Cerebellar nuclear complex (tissue), 1 donor: Measurements from ENCODE around the gene LCNL1.
A peak's percentile ranks its signal among the peaks of the same experiment; 100 is the strongest.

Experiments
- DNase-seq, 2 experiments: peaks; one replicate each; lab custom pipeline; 2025; lab: John Stamatoyannopoulos, UW

The LCNL1 gene

DNA sequence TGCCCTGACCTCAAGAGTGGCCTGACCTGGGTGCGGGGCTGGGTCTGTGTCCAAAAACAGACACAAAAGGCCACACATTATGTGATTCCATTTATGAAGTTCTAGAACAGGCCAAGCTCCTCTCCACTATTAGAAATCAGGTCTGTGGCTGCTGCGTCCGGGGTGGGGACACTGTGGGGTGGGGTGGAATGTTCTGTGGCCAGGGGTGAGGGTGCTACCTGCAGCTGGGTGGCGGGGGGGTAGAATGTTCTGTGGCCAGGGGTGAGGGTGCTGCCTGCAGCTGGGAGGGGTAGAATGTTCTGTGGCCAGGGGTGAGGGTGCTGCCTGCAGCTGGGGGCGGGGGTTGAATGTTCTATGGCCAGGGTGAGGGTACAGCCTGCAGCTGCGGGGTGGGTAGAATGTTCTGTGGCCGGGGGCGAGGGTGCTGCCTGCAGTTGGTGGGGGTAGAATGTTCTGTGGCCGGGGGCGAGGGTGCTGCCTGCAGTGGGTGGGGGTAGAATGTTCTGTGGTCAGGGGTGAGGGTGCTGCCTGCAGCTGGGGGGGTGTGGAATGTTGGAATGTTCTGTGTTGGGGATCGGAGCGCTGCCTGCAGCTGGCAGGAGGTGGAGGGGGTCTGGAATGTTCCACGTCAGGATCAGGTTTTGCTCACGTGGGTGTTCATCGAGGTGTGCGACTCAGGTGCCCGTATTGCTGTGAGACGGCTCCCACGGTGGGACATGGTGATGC lies 22.4 kb upstream of the LCNL1 start:
- no peak for DNase-seq

DNA sequence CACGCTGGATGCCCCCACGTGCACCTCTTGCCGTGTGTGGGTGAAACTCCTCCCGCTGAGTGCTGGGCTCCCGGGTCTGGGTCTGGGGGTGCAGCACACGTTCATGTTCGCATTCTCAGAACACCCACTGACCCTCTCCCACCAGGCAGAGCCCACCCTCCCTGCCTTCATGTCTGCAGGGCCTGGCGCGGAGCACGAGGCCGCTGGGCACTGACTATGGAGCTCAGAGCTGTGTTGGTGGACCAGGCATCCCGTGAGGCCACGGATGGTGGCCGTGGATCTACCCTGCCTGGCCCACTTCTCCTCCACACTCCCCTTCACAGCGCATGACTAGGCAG lies 21.9 kb upstream of the LCNL1 start:
- DNase-seq = no peak

DNA sequence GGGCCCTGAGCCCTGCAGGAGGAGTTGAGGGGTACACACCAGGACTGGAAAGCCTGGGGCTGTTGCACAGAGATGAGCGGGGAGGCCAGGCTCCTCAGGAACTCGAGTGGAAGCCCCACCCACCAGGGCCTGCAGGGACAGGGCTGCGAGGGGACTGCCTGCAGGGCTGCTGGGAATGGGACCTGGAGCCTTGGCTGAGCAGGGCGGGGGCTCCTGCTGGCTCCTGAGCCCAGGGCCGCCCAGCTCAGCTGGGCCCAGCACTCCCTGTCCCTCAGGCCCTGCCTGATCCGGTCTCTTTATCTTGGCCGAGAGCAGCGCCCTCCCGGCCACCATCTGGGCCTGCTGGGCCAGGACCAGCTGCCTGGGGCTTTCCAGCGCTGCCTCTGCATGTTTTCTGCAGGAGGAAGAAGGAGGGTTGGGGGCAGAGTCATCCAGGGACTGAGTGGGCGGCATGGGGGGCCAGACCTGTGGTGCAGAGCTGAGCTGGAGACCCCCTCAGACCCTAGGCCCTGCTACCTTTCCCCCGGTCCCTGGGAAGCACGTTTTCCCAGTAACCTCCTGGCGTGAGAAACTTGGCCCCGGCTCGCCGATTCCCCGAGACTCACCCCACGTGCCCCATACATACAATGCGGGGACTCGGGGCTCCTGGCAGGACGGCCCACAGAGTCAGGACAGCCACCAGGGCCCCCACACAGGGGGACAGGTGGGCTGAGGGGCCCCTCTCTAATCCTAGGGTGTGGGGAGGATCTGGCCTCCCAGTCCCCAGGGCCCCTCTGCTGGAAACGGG lies 21.3 kb upstream of the LCNL1 start:
- peak; percentile 44 to 54 for DNase-seq

DNA sequence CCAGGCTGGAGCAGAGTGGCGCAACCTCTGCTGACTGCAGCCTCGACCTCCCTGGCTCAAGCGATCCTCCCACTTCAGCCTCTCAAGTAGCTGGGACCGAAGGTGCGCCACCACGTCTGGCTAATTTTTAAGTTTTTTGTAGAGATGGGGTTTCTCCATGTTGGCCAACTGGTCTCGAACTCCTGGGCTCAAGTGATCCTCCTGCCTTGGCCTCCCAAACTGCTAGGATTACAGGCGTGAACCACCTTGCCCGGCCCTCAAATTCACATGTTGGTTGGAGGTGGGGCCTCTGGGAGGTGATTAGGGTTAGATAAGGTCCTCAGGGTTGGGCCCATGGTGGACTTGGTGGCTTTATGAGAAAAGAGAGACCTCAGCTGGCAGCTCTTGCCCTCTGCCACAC lies 20.6 kb upstream of the LCNL1 start:
- no peak for DNase-seq

DNA sequence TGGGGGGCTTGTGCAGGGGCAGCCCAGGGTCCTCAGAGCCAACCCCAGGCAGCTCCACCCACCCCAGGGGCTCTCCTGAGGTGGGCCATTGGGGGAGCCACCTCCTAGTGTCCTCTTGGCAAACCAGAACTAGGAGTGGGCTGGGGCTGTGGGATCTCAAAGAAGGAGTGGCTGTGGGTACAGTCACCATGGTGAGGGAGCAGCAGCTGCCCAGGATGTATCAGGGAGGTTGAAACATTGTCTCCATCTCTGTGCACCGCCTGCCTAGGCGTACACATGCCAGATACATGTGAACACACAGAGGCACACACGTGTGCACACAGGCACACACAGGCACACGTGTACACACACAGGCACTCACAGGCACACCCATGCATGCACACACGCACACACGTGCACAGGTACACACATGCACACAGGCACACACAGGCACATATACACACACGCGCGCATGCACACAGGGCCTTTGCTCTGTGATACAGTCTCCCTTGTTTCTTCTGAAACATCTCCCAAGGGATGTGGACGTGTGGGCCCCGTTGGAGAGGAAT lies 20.0 kb upstream of the LCNL1 start:
- DNase-seq = no peak

DNA sequence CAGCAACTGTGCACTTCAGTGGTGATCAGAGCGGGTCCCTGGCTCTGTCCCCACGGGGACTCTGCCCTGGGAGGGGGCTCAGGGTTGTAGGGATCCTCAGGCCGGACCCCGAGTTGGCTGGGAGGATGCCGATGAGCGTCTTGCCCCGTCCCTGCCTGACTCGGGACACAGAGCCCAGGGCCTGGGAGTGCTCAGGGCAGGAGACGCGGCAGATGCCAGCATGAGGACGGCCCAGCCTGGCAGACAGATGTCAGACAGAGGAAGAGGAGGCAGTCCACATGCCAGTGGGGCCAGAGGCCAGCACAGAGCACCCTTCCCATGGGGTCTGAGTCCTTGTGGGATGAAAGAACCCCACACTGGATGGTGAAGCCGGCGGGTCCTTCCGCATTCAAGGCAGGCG lies 19.5 kb upstream of the LCNL1 start:
- DNase-seq = no peak

DNA sequence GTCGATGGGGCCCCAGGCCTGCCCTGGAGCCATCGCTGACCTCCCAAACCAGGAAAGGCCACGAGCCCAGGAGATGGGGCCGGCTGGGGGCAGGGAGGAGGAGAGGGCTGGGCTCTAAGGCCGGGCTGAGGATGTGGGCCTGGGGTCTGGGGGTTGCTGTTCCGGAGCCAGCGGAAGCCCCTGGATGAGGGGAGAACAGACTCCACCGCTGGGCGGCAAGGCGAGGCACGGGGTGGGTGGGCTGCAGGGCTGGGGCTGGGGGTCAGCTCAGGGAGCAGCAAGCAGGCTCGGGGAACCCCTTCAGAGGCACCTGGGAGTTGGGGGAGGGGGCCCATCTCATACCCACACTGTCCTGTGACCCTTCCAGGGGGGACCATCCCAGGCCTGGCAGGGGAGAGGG lies 19.0 kb upstream of the LCNL1 start:
- no peak for DNase-seq

DNA sequence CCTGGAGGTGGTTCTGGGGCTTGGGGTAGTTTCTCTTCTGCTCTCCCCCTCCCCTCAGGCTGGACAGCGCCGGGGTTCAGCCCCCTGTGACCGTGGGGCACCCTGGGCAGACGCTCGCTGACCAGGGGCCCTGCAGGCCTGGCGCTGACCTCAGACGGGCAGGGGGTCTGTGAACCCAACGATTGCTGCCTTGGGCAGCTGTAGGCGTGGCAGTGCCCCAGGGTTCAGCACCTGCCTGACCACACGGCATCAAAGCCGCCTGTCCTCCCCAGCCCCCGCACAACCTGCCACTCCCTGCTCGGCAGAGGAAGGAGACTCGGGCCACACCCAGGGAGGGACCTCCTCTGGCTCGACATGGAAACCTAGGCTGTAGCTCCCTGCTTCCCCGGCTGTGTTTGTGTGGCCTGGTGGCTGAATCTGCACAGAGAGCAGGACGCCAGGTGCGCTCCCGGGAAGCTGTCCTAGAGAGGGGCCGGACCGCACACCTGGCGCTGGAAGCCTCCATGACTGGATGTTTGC lies 18.6 kb upstream of the LCNL1 start:
- DNase-seq = no peak

DNA sequence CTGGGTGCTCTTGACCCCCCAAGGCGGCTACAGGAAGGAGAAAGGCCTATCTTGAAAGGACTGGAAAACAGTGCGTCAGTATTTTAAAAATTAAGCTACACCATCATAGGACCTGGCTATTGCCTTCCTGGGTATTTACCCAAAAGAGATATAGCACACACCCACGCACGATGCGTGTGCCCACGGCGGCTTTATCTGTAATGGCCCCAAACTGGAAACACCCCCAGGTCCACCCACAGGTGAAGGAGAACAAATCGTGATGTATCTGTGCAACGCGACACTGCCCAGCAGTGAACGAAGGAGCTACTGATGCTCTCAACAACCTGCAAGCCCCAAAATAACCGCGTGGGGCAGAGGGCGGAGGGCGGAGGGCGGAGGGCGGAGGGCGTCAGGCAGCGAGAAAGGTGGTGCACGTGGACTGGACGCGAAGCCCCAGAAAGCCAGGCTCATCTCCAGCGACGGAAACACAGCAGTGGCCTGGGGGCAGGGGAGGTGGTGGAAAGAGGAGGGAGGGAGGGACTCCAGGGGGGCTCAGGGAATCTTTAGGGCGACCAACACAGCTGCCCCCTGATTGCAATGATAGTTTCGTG lies 17.9 kb upstream of the LCNL1 start:
- DNase-seq = no peak

DNA sequence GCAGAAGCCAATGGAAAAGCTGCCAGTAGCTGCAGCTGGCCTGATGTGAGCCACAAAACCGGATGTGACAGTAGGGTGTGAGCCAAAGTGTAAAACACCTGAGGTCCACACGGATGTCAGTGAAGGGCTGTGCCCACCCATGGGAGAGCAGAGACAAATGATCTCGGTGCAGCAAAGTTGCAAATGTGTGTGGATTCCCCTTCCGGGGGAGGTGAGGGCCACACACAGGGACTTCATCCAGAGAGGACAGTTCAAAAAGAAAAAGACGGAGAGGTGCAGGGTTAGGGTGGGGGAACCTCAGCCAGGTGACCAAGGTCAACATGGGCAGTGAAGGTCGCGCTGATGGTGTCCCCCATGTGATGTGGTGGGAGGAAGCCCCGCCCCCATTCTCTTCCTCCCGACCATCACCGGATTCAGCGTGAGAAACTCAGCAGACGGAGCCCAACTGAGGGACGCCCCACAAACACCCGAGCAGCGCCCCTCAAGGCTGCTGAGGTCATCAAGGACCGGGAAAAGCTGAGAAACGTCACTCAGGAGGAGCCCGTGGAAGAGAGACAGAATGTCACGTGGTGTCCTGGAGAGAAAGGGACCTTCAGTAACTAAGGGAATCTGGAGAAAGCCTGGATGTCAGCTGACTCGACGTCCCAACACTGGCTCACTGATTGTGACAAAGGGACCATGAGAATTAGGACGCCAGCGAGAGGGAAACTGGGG lies 16.9 kb upstream of the LCNL1 start:
- DNase-seq = no peak

DNA sequence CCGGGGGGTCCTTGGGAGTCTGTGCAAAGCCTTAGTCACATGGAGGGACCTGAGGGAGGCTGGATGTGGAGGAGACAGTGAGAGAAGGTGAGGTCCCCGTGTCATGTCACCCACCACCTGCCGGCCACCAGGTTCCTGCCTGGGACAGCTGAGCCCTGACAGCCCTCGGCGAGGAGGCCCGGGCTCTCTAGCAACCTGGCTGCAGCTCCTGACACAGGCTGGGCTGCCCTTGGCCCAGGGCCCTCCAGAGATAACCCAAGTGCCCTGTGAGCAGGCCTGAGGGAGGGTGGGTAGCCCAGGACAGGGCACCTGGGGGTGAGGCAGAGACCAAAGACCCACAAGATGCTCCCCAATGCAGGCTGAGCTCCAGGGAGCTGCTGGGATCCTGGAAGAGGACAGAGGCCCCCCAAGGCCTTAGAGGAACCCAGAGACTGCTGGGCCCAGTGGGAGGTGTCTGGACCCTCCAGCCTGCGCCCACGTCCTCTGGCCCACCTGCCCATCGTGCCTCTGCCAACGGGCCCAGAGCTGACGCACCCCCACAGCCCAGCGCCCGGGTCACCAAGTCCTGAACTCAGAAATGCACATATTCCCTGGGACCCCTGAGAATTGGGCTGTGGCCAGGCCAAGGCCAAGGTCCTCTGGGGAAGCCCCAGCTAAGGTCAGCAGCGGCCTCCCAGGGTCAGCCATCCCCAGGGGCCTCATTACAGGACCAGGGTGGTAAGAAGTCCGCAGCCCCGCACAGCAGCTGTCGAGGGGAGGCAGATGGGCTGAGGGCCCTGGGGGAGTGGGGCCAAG lies 14.3 kb upstream of the LCNL1 start:
- DNase-seq = no peak

DNA sequence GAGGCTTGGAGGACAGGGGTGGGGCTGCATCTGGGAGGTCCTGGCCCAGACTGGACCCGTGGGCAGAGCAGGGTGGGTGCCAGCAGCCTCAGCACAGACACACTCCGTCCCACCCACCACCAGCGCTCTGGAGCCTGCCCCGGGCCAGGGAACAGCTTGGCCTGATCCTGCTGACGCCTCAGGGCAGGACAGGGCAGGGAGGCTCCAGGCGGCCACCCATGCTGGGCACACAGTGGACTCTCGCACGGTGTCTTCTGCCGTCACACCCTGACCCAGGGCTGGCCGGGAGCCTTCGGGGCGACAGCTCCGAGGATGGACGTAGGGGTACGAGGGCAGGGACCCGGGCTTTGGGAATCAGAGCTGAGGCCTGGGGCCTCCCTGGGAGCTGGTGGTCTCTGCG lies 13.6 kb upstream of the LCNL1 start:
- DNase-seq = no peak

DNA sequence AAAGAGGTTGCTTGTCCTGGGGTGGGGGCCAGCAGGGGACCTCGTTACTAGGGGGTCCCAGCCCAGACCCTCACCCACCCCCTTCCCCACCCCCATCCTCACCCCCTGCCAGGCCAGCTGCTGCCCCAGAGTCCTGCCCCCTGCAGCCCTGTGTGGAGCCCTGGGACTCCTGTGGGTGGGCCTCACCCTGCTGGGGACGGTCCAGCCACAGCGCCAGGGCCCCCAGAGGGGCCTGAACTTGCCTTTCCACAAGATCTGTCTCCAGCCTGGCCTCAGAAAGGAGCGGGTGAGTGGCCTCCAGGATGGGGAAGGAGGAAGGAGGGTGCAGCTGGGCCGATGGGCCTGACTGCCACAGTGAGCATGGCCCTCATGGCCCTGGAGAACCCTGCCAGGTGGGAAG lies 13.0 kb upstream of the LCNL1 start:
- no peak for DNase-seq

DNA sequence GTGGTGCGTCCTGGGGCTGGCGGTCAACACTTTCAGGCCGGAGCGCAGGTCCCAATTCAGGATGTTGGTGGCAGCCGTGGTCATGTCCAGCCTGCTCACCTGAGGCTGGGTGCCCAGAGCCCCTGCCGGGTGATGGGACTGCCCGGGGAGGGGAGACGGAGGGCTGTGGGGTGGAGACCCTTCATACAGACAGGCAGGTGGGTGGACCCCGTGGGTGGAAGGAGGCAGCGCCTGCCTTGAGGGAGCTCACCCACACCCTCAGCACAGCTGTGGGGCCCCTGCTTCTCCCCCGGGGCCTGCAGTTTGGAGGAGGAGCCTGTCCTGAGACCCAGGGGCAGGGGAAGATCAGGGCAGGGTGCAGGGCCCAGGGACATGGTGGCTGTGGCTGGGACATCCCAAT lies 12.4 kb upstream of the LCNL1 start:
- no peak for DNase-seq

DNA sequence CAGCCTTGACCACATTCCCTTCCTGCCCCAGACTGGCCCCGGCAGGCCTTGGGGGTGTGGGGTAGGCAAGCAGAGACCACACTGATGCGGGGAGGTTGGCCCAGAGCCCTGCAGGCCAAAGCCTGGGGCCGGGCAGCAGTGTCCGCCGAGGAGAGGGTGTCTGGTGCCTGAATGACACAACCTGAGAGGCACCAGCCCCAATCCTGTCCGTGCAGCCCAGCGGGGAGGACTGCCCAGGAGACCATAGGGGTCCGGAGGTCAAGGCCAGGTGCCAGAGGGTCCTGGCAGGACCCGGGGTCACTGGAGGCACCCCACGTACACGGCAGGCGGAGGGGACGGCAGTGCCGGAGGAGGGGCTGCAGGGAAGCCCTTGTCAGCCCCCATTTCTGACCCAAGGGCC lies 11.0 kb upstream of the LCNL1 start:
- no peak for DNase-seq

DNA sequence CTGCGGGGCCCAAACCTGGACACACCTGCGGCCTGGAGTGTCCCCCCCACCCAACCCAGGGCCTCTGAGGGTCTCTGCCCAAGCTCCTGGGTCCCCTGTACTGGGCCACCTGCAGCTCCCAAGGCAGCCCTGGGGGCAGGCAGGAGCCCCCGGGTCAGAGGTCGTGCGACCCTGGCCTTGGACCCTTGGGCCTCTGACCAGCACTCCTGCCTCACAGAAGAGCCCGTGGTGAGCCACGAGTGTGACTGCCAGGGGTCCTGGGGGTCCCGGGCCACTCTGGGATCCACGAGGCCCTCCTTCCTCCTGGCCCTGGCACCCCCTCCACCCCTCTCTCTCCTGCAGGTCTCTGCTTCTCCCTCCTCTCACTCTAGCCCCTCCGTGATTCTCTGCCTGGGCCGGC lies 10.5 kb upstream of the LCNL1 start:
- no peak for DNase-seq

DNA sequence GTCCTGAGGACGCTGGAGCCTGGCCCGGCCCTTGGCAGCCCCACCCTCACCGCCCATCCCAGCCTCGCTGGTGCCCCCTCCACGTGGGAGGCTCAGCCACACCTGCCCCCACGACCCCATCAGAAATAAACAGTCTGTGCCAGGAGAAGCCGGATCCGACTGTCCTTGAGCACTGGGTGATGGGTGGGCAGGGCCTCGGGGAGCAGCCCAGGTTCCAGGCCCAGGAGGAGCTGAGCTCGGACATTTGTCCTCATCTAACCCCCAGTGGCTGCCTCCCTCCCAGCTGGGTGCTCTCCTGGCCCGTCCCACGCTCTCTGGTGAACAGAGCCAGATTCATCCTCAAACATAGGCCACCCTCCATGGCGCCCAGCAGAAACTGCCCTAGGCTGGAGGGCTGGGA lies 10.1 kb upstream of the LCNL1 start:
- DNase-seq = no peak

DNA sequence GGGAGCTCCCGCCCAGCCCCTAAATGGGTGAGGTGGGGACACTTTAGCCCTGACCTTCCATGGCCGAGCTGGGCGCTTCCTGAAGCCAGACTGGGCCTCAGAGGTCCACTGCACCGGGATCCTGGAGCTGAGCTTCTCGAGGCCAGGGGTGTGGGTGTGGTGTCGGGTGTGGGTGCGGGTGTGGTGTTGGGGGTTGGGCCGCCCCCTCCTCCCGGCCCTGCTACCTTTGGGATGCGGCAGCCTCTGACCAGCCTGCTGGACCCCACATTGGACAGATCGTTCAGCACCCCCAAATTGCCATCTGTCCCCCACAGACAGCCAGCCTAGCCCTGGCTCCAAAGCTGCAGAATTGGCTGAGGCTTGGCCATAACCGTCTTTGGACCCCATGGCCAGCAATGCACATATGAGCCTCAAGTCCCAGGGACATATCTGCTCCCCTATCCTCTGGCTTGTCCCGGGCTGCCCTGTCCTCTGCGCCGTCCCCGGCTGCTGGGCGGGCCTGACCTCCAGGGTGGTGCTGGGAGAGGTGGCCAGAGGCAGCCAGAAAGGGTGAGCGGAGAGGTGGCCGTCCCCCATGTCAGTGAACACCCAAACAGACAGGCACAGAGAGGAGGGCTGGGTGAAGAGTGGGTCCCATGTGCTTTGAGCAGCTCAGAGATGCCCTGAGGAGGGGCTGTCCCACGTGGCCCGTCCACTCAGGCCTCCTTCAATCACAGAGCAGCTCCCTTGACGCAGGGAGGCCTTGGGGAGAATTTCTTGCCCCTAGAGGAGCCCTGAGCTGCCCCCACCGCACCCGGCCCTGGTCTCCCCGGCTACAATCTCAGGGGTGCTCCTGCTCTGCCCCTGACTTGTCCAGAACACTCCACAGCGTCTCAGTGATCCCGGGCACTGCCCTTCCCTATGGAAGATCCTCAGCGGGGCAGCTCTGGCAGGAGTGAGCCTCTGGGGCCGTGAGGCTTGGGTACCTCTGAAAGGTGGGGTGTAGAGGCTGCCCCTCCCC lies 8.9 kb upstream of the LCNL1 start:
- DNase-seq = no peak

DNA sequence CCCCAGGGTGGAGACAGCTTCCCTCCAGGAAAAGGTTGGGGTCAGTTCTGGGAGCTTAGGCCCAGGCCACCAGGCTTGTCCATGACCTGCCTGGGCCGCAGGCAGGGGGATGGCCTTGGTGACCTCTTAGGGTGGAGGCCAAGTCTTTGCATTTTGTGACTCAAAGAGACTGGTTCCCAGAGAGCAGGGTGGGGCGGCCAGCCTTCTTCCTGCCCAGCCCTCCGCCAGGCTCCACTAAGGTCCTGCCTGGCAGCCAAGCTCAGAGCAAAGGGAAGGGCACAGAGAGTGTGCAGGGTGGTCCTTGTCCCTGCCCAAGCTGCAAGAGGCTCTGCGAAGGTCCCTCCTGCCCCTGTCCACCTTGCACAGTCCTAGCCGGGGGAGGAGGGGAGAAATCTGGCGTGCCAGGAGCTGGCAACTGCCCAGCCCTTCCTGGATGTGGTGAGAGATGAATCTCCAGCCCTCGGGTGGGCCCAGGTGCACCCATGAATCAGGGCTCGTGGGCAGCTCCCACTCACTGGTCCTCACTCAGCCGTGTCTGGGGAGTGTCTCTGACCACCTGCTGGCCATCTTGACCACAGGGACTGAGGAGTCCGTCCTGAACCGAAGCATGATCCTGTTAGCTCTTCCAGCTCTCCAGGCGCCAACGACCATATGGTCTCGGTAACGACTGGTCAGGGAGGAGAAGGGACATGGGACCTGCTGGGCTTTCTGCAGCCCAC lies 7.8 kb upstream of the LCNL1 start:
- no peak for DNase-seq

DNA sequence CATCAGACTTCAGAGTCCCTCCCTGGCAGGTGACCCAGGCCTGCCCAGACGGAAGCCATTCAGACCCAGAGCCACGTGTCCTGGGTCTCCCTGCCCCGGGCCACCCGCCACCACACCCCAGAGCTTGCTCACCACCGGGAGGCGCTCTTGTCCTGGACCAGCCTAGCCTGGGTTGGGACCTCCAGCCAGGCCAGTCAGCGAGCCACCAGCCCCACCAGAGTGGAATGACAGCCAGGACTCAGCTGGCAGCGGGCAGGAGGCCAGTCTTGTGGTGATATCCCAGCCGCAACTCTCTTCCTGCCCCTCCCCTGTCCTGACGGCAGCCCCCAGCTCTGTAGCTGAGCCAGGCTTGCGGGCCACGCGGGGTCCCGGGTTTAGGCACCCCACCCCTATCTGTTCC lies 7.1 kb upstream of the LCNL1 start:
- DNase-seq = no peak
